ENCODE data around the gene TRMT10A.

Gene TRMT10A

GRCh38 chr4:99593781-99594641, 30.2 kb upstream of the TRMT10A start:
- H3K27ac ChIP-seq: no peak overlapping the region
- TF ChIP-seq ZFX (IDR thresholded peaks at IDR 0.05) (no peak), CTCF (conservative IDR thresholded peaks at IDR 0.05) (no peak)

- TF ChIP-seq CTCF (conservative IDR thresholded peaks at IDR 0.05) (no peak), ZFX (IDR thresholded peaks at IDR 0.05) (no peak)
Measured at GRCh38 chr4:99591757-99592156, 27.9 kb upstream of the TRMT10A start.

GRCh38 chr4:99587803-99588202, 24.0 kb upstream of the TRMT10A start:
- TF ChIP-seq CTCF (conservative IDR thresholded peaks at IDR 0.05): no peak
- TF ChIP-seq ZFX (IDR thresholded peaks at IDR 0.05): no peak
- no peak overlapping the region for H3K27ac ChIP-seq

More at GRCh38 chr4:99591757-99592156, 27.9 kb upstream of the TRMT10A start:
- H3K27ac ChIP-seq: no peak overlapping the region

- no peak for TF ChIP-seq CTCF (conservative IDR thresholded peaks at IDR 0.05)
- no peak for TF ChIP-seq ZFX (IDR thresholded peaks at IDR 0.05)
Measured at GRCh38 chr4:99587309-99587708, 23.5 kb upstream of the TRMT10A start.

GRCh38 chr4:99586797-99587196, 23.0 kb upstream of the TRMT10A start:
- TF ChIP-seq CTCF (conservative IDR thresholded peaks at IDR 0.05) (no peak), ZFX (IDR thresholded peaks at IDR 0.05) (no peak)

More at GRCh38 chr4:99587309-99587708, 23.5 kb upstream of the TRMT10A start:
- H3K27ac ChIP-seq: no peak overlapping the region

GRCh38 chr4:99586322-99586721, 22.5 kb upstream of the TRMT10A start:
- TF ChIP-seq ZFX (IDR thresholded peaks at IDR 0.05) (no peak), CTCF (conservative IDR thresholded peaks at IDR 0.05) (no peak)
- no peak overlapping the region for H3K27ac ChIP-seq

More at GRCh38 chr4:99586797-99587196, 23.0 kb upstream of the TRMT10A start:
- no peak overlapping the region for H3K27ac ChIP-seq

- TF ChIP-seq ZFX (IDR thresholded peaks at IDR 0.05) (no peak), CTCF (conservative IDR thresholded peaks at IDR 0.05) (no peak)
Measured at GRCh38 chr4:99585516-99585915, 21.7 kb upstream of the TRMT10A start.

More at GRCh38 chr4:99585516-99585915, 21.7 kb upstream of the TRMT10A start:
- no peak overlapping the region for H3K27ac ChIP-seq

Measured in C4-2B (cell line).